ENCODE data around the gene VSX2.

The VSX2 gene

GRCh38 chr14:74238974-74239847, at the start of gene VSX2:
Gene VSX2 (plus strand): TSS chr14:74239449. CDS start chr14:74239562, 113 bp downstream.
- no peak within 1 kb of the TSS; the same call in 1 of the 2 replicates for H3K4me3 ChIP-seq (ENCODE audit: low read length)
- TF ChIP-seq ZNF274 (IDR thresholded peaks at IDR 0.05; ENCODE audit: low read depth, low read length): no peak

GRCh38 chr14:74190927-74191575, 48.2 kb upstream of the VSX2 start:
- TF ChIP-seq ZNF274 (IDR thresholded peaks at IDR 0.05; ENCODE audit: low read depth, low read length): no peak
- H3K4me3 ChIP-seq (ENCODE audit: low read length): no peak overlapping the region

- no peak for TF ChIP-seq ZNF274 (IDR thresholded peaks at IDR 0.05; ENCODE audit: low read depth, low read length)
- no peak overlapping the region for H3K4me3 ChIP-seq (ENCODE audit: low read length)
These were observed 44.6 kb upstream of the VSX2 start for GRCh38 chr14:74194506-74195274.

GRCh38 chr14:74195623-74196022, 43.6 kb upstream of the VSX2 start:
- H3K4me3 ChIP-seq (ENCODE audit: low read length): no peak overlapping the region
- TF ChIP-seq ZNF274 (IDR thresholded peaks at IDR 0.05; ENCODE audit: low read depth, low read length): no peak

- no peak for TF ChIP-seq ZNF274 (IDR thresholded peaks at IDR 0.05; ENCODE audit: low read depth, low read length)
- H3K4me3 ChIP-seq (ENCODE audit: low read length): no peak overlapping the region
These were observed 40.6 kb upstream of the VSX2 start for GRCh38 chr14:74198441-74199234.

GRCh38 chr14:74202113-74202512, 37.1 kb upstream of the VSX2 start:
- no peak overlapping the region for H3K4me3 ChIP-seq (ENCODE audit: low read length)
- TF ChIP-seq ZNF274 (IDR thresholded peaks at IDR 0.05; ENCODE audit: low read depth, low read length): no peak

GRCh38 chr14:74203639-74204038, 35.6 kb upstream of the VSX2 start:
- H3K4me3 ChIP-seq (ENCODE audit: low read length): no peak overlapping the region
- TF ChIP-seq ZNF274 (IDR thresholded peaks at IDR 0.05; ENCODE audit: low read depth, low read length): no peak

- H3K4me3 ChIP-seq (ENCODE audit: low read length): no peak overlapping the region
- no peak for TF ChIP-seq ZNF274 (IDR thresholded peaks at IDR 0.05; ENCODE audit: low read depth, low read length)
These were observed 34.8 kb upstream of the VSX2 start for GRCh38 chr14:74204491-74204890.

GRCh38 chr14:74205882-74206281, 33.4 kb upstream of the VSX2 start:
- no peak for TF ChIP-seq ZNF274 (IDR thresholded peaks at IDR 0.05; ENCODE audit: low read depth, low read length)
- H3K4me3 ChIP-seq (ENCODE audit: low read length): no peak overlapping the region

- no peak for TF ChIP-seq ZNF274 (IDR thresholded peaks at IDR 0.05; ENCODE audit: low read depth, low read length)
- H3K4me3 ChIP-seq (ENCODE audit: low read length): no peak overlapping the region
These were observed 31.3 kb upstream of the VSX2 start for GRCh38 chr14:74207943-74208342.

- no peak overlapping the region for H3K4me3 ChIP-seq (ENCODE audit: low read length)
- no peak for TF ChIP-seq ZNF274 (IDR thresholded peaks at IDR 0.05; ENCODE audit: low read depth, low read length)
These were observed 30.6 kb upstream of the VSX2 start for GRCh38 chr14:74208642-74209041.

- TF ChIP-seq ZNF274 (IDR thresholded peaks at IDR 0.05; ENCODE audit: low read depth, low read length): no peak
- H3K4me3 ChIP-seq (ENCODE audit: low read length): no peak overlapping the region
These were observed 27.2 kb upstream of the VSX2 start for GRCh38 chr14:74211945-74212580.

Measured in GM08714 (cell line).